Measurements from ENCODE around the gene RHO.
"Not testable (repeated sequence)": the region's sequence is repeated elsewhere in the genome, so short reads cannot be mapped to it uniquely, and the experiment has no call there.

The RHO gene

DNA sequence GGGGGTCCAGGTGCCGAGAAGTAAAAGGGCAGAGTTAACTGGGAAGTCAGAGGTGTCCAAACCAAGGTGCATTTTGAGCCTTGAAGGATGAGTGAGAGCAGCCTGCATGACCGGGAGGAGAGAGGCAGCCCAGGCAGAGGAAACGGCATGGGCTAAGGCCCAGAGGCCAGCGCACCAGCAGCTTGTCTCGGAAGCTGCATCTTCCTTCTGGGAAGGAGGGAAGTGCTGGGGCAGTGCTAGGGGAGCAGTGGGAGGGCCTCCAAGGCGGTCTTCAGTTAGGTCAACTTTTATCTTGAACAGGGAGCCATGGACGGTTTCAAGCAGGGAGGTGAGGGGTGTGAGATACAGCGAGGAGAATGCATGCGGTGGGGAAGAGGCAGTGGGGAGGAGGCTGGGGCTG is 15.6 kb downstream of the RHO start:
- CTCF ChIA-PET = no interaction called here
- no peak for DNase-seq (ENCODE audit: extremely low spot score)
- no peak for TF ChIP-seq L3MBTL2 (conservative IDR thresholded peaks at IDR 0.05)
- no peak for TF ChIP-seq CTBP1 (IDR thresholded peaks at IDR 0.05; ENCODE audit: borderline replicate concordance)
- TF ChIP-seq TARDBP (IDR thresholded peaks at IDR 0.05) = no peak
- TF ChIP-seq SP1 (IDR thresholded peaks at IDR 0.05) = no peak
- TF ChIP-seq FOXK2 (IDR thresholded peaks at IDR 0.05) = no peak
- no peak for TF ChIP-seq LEF1 (IDR thresholded peaks at IDR 0.05; ENCODE audit: borderline replicate concordance)
- no peak for TF ChIP-seq ELF4 (IDR thresholded peaks at IDR 0.05)
- no peak for TF ChIP-seq ZNF384 (IDR thresholded peaks at IDR 0.05)
- no peak for TF ChIP-seq NFRKB (IDR thresholded peaks at IDR 0.05)
- no peak for TF ChIP-seq BHLHE40 (IDR thresholded peaks at IDR 0.05; ENCODE audit: borderline replicate concordance)
- TF ChIP-seq ARNT (IDR thresholded peaks at IDR 0.05) = no peak
- no peak for TF ChIP-seq FOXA1 (IDR thresholded peaks at IDR 0.05)
- TF ChIP-seq, protein P1, sequence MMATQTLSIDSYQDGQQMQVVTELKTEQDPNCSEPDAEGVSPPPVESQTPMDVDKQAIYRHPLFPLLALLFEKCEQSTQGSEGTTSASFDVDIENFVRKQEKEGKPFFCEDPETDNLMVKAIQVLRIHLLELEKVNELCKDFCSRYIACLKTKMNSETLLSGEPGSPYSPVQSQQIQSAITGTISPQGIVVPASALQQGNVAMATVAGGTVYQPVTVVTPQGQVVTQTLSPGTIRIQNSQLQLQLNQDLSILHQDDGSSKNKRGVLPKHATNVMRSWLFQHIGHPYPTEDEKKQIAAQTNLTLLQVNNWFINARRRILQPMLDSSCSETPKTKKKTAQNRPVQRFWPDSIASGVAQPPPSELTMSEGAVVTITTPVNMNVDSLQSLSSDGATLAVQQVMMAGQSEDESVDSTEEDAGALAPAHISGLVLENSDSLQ (IDR thresholded peaks at IDR 0.05) = no peak
- no peak for TF ChIP-seq FOXM1 (IDR thresholded peaks at IDR 0.05; ENCODE audit: borderline replicate concordance)
- no peak for TF ChIP-seq SUZ12 (IDR thresholded peaks at IDR 0.05)
- TF ChIP-seq HDGF (IDR thresholded peaks at IDR 0.05; ENCODE audit: borderline replicate concordance) = no peak
- POLR2A ChIA-PET = no interaction called here

DNA sequence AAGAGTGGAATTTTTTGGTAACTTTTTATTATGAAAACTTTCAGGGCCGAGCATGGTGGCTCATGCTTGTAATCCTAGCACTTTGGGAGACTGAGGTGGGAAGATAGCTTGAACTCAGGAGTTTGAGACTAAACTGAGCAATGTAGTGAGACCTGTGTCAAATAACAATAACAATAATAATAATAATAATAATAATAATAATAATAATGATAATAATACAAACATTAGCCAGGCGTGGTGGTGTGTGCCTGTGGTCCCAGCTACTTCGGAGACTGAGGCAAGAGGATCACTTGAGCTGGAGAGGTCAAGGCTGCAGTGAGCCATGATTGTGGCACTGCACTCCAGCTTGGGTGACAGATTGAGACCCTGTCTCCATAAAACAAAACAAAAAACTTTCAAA is 17.5 kb downstream of the RHO start:
- POLR2A ChIA-PET; CTCF ChIA-PET; DNase-seq (ENCODE audit: extremely low spot score): not testable (repeated sequence)

DNA sequence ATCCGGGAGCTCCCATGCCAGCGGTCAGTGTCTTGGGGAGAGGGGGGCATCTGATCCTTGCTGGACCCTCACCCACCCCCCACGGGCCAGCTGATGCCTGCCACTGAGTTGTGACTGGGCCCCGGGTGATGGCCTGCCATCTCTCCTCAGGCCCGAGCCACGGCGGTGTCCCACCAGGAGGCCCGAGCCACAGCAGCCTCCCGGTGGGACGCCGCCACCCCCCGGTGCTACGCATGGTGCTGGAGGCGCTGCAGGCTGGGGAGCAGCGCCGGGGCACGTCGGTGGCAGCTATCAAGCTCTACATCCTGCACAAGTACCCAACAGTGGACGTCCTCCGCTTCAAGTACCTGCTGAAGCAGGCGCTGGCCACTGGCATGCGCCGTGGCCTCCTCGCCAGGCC is 18.8 kb downstream of the RHO start:
- TF ChIP-seq FOXA1 (IDR thresholded peaks at IDR 0.05) (no peak), LEF1 (IDR thresholded peaks at IDR 0.05; ENCODE audit: borderline replicate concordance) (no peak), SUZ12 (IDR thresholded peaks at IDR 0.05) (no peak)
- ChIA-PET CTCF (interaction anchor here (0.7 kb wide), 1 partner anchor 107 kb away, joined by 3 read pairs; the partner anchor contains the start of genes IFT122 and MBD4), POLR2A (no interaction called here)
- DNase-seq (ENCODE audit: extremely low spot score) = no peak

DNA sequence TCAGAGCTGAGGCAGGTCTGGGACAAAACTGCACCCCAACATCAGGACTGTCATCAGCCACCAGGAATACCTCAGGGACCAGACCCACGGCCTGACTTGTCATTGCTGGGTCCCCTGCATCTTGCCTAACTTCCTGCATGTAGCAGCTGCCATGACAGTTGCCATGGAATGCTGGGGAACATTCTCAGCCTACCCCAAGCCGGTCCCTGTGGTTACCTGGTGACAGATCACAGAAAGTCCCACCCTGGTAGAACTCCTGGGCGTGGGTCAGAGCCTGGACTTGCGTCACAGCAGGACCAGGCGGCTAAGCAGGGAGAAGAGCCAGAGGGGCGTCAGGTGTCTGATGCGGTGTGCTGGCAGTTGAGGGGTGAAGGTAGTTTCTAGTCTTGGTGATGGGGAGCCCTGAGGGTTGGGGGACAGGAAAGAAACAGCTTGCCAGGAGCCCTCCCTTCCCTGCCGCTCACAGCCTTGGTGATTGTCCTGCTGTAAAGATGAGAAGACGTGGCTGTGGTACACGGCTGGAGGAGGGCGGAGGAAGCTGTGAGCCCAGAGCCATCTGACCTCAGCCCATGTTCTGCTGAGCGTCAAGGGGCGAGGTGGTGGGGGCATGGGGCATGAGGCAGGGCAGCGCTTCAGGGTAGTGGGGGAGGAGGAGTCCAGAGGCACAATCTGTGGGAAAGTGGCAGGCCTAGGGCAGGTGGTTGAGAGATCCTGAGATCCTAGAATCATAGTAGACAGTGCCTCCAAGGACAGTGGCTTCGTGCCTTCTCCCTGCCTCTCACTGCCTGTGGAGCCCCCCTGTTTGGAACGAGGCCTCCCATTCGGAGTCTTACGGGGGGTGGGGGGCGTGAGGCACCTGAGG is 19.9 kb downstream of the RHO start:
- DNase-seq (ENCODE audit: extremely low spot score) = no peak
- TF ChIP-seq TARDBP (IDR thresholded peaks at IDR 0.05) (no peak), SUZ12 (IDR thresholded peaks at IDR 0.05) (no peak), FOXM1 (IDR thresholded peaks at IDR 0.05; ENCODE audit: borderline replicate concordance) (no peak), BHLHE40 (IDR thresholded peaks at IDR 0.05; ENCODE audit: borderline replicate concordance) (no peak), NFRKB (IDR thresholded peaks at IDR 0.05) (no peak), FOXK2 (IDR thresholded peaks at IDR 0.05) (no peak), LEF1 (IDR thresholded peaks at IDR 0.05; ENCODE audit: borderline replicate concordance) (no peak), L3MBTL2 (conservative IDR thresholded peaks at IDR 0.05) (no peak), SP1 (IDR thresholded peaks at IDR 0.05) (no peak), ARNT (IDR thresholded peaks at IDR 0.05) (no peak), FOXA1 (IDR thresholded peaks at IDR 0.05) (no peak), CTBP1 (IDR thresholded peaks at IDR 0.05; ENCODE audit: borderline replicate concordance) (no peak)
- TF ChIP-seq, protein P1 (IDR thresholded peaks at IDR 0.05) = no peak
- ChIA-PET CTCF (no interaction called here), POLR2A (no interaction called here)

DNA sequence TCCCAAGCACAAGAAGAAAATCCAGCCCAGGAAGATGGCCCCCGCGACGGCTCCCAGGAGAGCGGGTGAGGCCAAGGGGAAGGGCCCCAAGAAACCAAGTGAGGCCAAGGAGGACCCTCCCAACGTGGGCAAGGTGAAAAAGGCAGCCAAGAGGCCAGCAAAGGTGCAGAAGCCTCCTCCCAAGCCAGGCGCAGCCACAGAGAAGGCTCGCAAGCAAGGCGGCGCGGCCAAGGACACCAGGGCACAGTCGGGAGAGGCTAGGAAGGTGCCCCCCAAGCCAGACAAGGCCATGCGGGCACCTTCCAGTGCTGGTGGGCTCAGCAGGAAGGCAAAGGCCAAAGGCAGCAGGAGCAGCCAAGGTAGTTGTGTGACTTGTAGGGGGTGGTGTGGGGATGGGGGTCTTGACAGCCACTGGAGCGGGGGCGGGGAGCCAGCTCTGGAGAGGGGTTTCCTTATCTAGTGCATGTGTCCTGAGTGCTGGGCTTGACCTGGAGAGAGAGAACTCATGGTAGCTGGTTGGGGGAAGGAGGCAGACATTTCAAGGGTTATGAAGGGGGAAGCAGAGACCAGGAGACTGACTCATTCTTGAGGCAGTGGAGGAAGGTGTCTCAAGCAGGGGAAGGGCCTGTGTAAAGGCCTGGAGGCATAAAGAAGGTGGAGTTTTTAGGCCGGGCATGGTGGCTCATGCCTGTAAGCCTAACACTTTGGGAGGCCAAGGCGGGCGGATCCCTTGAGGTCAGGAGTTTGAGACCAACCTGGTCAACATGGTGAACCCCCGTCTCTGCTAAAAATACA is 20.8 kb downstream of the RHO start:
- TF ChIP-seq, protein P1 (IDR thresholded peaks at IDR 0.05) = no peak
- TF ChIP-seq BHLHE40 (IDR thresholded peaks at IDR 0.05; ENCODE audit: borderline replicate concordance) = no peak
- no peak for TF ChIP-seq FOXA1 (IDR thresholded peaks at IDR 0.05)
- TF ChIP-seq L3MBTL2 (conservative IDR thresholded peaks at IDR 0.05) = no peak
- CTCF ChIA-PET = no interaction called here
- POLR2A ChIA-PET = no interaction called here
- DNase-seq (ENCODE audit: extremely low spot score) = no peak

DNA sequence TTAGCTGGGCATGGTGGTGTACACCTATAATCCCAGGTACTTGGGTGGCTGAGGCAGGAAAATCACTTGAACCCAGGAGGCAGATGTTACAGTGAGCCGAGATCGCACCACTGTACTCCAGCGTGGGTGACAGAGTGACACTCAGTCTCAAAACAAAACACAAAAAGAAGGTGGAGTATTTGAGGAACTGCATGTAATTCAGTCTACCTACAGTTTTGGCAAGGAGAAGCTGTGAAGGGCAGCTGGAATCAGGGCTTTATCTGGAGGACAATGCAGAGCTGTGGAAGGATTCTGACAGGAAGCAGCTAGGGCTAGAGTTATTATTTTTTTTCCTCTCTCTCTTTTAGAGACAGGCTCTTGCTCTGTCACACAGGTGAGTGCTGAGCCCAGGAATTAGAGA is 21.4 kb downstream of the RHO start:
- POLR2A ChIA-PET = no interaction called here
- CTCF ChIA-PET = no interaction called here
- TF ChIP-seq FOXA1 (IDR thresholded peaks at IDR 0.05) (no peak), LEF1 (IDR thresholded peaks at IDR 0.05; ENCODE audit: borderline replicate concordance) (no peak), CTBP1 (IDR thresholded peaks at IDR 0.05; ENCODE audit: borderline replicate concordance) (no peak), TARDBP (IDR thresholded peaks at IDR 0.05) (no peak), BHLHE40 (IDR thresholded peaks at IDR 0.05; ENCODE audit: borderline replicate concordance) (no peak), ELF4 (IDR thresholded peaks at IDR 0.05) (no peak), NFRKB (IDR thresholded peaks at IDR 0.05) (no peak), FOXK2 (IDR thresholded peaks at IDR 0.05) (no peak)
- TF ChIP-seq, protein P1 (IDR thresholded peaks at IDR 0.05) = no peak
- no peak for DNase-seq (ENCODE audit: extremely low spot score)
